ENCODE results near the gene FBRSL1.

GRCh38 chr12:132560364-132560613 is 70.3 kb downstream of the FBRSL1 start:
- TF ChIP-seq RHOXF2B (CRISPR knock-in tag; conservative IDR thresholded peaks at IDR 0.05): no peak
- no peak for TF ChIP-seq ZNF699 (CRISPR knock-in tag; IDR thresholded peaks at IDR 0.05; ENCODE audit: insufficient replicate concordance)
- TF ChIP-seq CTCF (IDR thresholded peaks at IDR 0.05 in 2 of 3, conservative IDR thresholded peaks at IDR 0.05 in 1 of 3; ENCODE audit: insufficient read depth in 2 of 3, low read depth in 1 of 3, low read length in 3 of 3): no peak
- no peak for TF ChIP-seq GATAD2A (IDR thresholded peaks at IDR 0.05)
- no peak for TF ChIP-seq EP300 (IDR thresholded peaks at IDR 0.05; ENCODE audit: low read length)
- no peak for TF ChIP-seq SOX6 (IDR thresholded peaks at IDR 0.05)
- TF ChIP-seq, protein P1, sequence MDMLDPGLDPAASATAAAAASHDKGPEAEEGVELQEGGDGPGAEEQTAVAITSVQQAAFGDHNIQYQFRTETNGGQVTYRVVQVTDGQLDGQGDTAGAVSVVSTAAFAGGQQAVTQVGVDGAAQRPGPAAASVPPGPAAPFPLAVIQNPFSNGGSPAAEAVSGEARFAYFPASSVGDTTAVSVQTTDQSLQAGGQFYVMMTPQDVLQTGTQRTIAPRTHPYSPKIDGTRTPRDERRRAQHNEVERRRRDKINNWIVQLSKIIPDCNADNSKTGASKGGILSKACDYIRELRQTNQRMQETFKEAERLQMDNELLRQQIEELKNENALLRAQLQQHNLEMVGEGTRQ (CRISPR knock-in tag; IDR thresholded peaks at IDR 0.05): no peak
- TF ChIP-seq ZNF830 (CRISPR knock-in tag; IDR thresholded peaks at IDR 0.05): no peak
- 0 out of 2 replicates have a peak, but pooled peaks have one; percentile 9 for TF ChIP-seq MYC (IDR thresholded peaks at IDR 0.05; ENCODE audit: low read depth, low read length)
- no peak for TF ChIP-seq MYC (CRISPR knock-in tag; IDR thresholded peaks at IDR 0.05; ENCODE audit: borderline replicate concordance, low read depth)
- TF ChIP-seq DPF2 (IDR thresholded peaks at IDR 0.05): no peak
- no peak for TF ChIP-seq RFX5 (IDR thresholded peaks at IDR 0.05; ENCODE audit: low read depth, low read length)
- no peak for TF ChIP-seq ZNF589 (CRISPR knock-in tag; IDR thresholded peaks at IDR 0.05; ENCODE audit: low read depth)
- TF ChIP-seq ZNF57 (CRISPR knock-in tag; IDR thresholded peaks at IDR 0.05): no peak
- TF ChIP-seq POLR2A (conservative IDR thresholded peaks at IDR 0.05): no peak
